HT-29 (cell line): Measurements from ENCODE around the gene DAAM2. TPM values are rescaled to one million over a fixed set of nuclear protein-coding genes. Genes with fewer than 3 reads are reported as not detected.

ENCODE experiments used
- DNase-seq: peaks from one replicate; pipeline ENCODE4 v3.0.0-alpha.2; 2015; ENCODE audit warnings: low spot score
- total RNA-seq: library from RNA; depleted of rRNA; stranded (reverse); fragments of >200 nt; shearing (Covaris generic); gene quantifications from 2 replicates; pipeline ENCODE4 v1.2.3, GENCODE V29; 2014; rRNA removed

The DAAM2 gene
- total RNA-seq: not detected in 2 replicates

GRCh38 chr6:39791850-39792539 lies at the start of gene DAAM2:
DAAM2 (plus strand) TSS chr6:39792376; CDS start chr6:39856303, 63,927 bp downstream.
- DNase-seq: no peak

DNA sequence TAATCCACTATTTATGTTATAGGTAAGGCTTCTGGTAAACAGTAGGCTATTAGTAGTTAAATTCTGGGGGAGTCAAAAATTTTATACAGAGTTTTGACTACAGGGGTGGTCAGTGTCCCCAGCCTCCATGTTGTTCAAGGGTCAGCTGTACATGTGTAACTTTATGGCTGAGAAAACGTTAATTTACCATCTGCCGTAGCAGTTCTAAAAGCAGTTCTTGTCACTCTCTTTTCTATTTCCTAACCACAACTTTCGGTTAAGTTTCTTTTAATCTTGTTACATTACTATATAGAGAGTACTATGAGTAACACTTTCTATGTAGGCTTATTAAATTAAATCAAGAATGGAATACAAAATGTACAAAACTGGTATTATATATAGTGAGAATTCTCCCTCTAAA lies 45.4 kb upstream of the DAAM2 start:
- DNase-seq: no peak

DNA sequence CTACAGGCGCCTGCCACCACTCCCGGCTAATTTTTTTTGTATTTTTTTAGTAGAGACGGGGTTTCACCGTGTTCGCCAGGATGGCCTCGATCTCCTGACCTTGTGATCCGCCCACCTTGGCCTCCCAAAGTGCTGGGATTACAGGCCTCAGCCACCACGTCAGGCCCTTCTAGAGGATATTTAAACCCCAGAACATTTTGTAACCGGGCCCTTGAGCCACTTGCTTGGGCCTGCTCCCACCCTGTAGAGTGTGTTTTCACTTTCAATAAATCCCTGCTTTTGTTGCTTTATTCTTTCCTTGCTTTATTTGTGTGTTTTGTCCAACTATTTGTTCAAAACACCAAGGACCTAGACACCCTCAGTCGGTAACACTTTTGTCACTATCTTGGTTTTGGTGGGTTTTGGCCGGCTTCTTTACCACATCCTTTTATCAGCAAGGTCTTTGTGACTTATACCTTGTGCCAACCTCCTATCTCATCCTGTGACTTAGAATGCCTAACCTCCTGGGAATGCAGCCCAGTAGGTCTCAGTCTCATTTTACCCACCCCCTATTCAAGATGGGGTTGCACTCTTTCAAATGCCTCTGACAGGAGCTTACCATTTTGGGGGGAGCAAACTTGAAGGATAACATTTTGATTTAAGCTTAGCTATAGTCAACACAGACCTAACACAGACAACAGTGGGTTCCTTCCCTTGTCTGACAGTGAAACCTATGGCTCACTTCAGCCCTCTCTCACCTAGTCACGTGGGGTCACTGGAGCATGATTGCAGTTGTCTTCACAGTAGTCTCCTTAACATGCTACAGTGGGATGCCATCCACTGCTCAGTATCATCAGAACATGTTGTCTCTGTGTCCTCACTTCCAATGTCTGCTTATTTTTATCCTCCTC lies 39.1 kb upstream of the DAAM2 start:
- no peak for DNase-seq

- DNase-seq: no peak
Observed at GRCh38 chr6:39753725-39754045, 38.5 kb upstream of the DAAM2 start.

DNA sequence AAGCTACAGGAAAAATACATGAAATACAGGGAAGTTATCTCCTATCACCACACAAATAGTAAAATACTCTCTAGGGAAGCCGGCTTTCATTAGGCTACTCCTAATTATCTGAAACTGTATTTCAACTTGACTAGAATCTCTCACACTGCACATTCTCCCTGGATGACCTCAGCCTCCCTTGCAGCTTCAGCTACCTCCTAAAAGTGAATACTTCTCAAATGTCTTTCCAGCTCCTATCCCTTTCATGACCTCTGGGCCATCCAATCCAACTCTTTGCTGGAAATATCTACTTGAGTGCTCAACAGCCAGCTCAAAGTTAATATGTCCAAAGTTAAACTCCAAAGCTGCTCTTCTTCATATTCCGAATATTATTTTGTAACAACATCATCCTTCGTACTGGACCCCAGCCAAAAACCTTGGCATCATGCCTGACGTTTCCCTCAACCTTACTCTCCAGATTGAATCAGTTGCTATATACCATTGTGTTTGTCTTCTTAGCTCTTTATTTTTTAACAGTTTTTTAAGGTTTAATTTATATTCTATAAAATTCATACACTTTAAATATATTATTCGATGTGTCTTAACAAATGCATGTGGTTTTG lies 37.6 kb upstream of the DAAM2 start:
- no peak for DNase-seq

GRCh38 chr6:39755231-39755630 lies 36.9 kb upstream of the DAAM2 start:
- no peak for DNase-seq

DNA sequence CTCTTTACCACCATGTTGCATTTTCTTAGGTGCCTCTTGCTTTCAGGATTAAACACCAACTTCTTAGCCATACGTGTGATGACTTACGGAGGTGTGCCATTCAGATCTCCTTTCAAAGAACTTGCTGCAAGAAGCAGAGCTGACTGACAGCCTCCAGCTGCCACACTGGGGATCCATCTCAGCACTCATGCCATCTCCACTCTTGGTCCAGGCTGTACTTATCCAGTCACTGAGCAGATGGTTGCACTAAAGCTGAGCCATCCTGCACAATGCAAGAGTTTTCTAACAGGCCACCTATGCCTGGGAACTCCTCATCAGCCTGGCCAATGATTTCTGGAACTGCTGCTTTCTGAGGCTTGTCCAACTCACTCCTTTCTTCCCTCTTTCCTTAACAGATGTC lies 35.6 kb upstream of the DAAM2 start:
- DNase-seq: no peak

GRCh38 chr6:39758905-39759605 lies 33.1 kb upstream of the DAAM2 start:
- no peak for DNase-seq

- DNase-seq: no peak
Observed at GRCh38 chr6:39760226-39760952, 31.8 kb upstream of the DAAM2 start.

- no peak for DNase-seq
Observed at GRCh38 chr6:39765508-39766065, 26.6 kb upstream of the DAAM2 start.

DNA sequence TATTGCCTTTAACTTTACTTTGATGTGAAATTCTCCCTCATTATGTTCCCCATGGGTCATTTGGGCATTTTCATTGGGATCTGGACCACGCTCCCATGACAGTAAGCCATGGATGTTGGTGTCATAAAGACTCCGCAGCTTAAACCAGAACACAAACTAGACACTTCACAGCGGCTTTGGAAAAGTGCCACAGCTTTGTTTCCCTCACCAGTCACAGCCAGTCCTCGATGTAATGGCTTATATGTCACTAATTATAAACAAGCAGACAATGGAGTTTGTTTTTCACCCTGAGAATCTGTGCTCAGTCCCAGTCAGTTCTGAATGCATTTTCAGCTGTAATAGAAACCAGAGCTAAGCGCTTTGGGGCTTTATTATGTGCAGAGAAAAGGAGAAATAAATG lies 23.2 kb upstream of the DAAM2 start:
- no peak for DNase-seq

DNA sequence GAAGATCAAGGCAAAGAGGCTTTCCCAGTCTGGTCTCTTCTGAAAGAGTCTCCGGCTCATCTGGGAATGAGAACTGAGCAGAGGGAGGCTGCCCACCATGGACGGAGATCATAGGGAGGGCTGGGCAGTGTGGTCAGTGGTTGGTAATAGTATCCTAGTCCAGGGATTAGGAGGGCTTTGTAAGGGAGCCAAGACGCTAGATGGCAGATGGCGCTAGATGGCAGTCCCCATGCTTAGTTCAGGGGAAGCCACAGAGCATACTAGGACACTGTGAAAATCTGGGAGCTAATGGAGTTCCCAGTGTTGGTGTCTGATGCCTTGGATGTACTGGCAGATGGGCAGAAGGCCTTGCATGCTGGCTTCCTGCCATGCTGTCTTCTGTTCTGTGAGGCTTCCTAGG lies 21.7 kb upstream of the DAAM2 start:
- no peak for DNase-seq

DNA sequence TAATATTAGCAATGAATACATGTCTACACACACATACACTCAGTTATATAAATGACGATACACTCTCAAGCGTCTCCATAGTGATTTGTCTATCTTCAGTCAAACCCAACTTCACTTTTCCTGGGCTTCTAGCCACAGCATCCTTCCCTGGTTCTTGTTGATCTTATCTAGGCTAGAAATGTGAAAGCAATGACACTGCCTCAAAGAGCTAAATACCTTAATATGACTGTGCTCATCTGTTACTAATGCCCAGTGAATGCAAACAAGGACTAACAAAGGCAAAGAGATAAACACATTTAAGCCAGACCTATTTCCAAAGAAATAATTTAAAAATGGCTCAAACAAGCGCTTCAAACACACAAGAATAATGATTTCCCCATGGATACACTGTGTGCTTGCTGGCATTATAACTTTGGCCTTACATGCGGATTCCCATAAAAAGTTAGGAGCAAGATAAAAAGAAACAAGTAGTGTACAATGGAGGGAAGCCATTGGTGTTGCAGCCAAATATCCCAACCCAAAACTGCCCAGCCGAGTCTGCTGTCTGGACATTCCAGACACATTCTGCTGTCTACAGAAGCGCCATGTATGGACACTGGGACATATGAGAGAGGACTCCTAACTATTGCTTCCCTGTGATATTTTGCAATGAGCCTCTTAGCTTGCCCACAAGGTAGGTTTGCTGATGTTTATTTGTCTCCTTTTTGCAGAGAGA lies 19.5 kb upstream of the DAAM2 start:
- no peak for DNase-seq

- no peak for DNase-seq
Observed at GRCh38 chr6:39773782-39774181, 18.4 kb upstream of the DAAM2 start.

DNA sequence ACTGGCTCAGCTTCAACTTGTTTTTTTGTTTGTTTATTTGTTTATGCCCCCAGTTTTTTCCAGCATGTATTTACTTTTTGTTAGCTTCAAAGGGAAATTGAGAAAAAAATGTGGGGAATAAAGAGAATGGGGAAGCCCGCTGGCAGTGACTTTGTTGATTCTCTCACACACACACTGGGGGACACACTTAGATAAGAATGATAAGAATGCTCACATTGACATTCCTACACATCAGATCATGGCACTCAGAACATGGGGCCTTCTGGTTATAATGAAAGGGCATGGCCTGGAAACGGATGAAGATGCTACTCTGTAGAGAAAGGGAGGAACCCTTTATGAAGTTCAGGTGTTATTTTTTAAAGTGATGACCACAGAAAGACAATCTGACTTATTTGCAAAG lies 15.6 kb upstream of the DAAM2 start:
- no peak for DNase-seq

DNA sequence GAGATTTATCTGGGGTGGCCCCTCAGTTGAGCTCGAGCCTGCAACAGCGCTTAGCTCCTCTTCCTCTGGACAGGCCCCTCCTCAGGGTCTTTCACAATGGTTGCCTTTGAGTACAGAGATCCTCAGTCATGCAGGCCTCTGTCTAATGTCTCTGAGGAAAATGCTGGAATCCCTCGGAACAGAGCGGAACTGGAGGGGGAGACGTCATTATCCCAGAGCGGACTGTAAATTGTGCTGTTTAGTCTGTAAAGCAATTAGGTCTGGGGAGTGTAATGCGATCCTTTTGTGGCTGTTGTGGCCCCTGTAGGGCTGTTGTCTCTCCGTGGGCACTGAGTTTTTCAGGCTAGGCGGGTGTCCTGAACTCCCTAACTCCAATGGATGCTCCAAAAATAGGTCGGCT lies 15.0 kb upstream of the DAAM2 start:
- no peak for DNase-seq

DNA sequence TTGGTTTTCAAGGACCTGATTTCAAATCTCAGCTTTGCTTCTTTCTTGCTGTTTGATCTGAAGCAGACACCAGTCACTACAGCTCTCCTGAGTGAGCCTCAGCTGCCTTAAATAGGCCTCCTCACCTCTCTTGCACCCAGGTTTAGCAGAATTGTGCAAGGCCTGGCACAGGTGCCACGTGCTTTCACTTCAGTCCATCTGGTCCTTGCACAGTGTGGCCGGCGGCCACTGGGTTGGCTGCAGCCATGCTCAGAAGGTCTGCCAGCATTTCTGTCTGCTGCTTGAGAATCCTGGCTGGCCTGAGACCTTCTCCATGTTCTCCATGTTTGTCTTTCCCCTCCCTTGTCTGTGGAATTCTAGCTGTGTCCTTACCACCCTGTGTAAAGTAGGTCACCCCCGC lies 14.5 kb upstream of the DAAM2 start:
- DNase-seq: no peak

GRCh38 chr6:39778581-39779255 lies 13.5 kb upstream of the DAAM2 start:
- no peak for DNase-seq

DNA sequence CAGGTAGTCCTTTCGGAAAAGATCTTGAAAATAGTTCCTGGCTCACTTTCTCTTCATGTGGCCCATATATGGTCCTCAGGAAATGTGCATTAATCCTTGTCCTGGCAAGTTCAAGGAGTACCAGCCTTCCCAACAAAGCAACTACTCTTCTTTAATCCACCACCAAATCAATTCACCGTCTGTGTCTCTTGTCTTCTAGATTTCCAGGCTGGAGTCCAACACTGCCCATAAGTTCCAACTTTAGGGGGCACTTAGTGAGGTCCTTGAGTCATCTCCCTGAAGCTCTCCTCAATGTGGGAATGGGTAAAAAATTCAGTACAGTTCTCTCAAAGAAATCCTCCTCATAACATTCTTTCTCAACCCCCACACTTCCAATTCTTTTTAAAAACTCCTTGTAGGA lies 6.9 kb upstream of the DAAM2 start:
- DNase-seq: no peak

GRCh38 chr6:39786649-39787048 lies 5.5 kb upstream of the DAAM2 start:
- no peak for DNase-seq
